Smooth muscle cell (in vitro differentiated cells): ENCODE data around the gene QSOX2. TPM values are rescaled to one million over a fixed set of nuclear protein-coding genes. Genes with fewer than 3 reads are reported as not detected.

Experiments
- DNase-seq: peaks from one replicate; lab custom pipeline; 2025; ENCODE audit not compliant: unreplicated experiment; lab: John Stamatoyannopoulos, UW
- H2AFZ ChIP-seq: fragments of 200-600 bp; sonication (generic); 2 replicates; pipeline ENCODE4 v1.6.0; 2016; ENCODE audit warnings: antibody characterized with exemption, low read depth, mild to moderate bottlenecking
- H3F3A ChIP-seq: fragments of 200-600 bp; sonication (generic); 2 replicates; pipeline ENCODE4 v1.6.0; 2017; ENCODE audit warnings: antibody characterized with exemption, low read depth
- H3K27ac ChIP-seq: fragments of 200-600 bp; sonication (generic); 2 replicates; pipeline ENCODE4 v1.5.1; 2016; ENCODE audit warnings: low read depth, mild to moderate bottlenecking
- H3K27me3 ChIP-seq: fragments of 200-600 bp; sonication (generic); 2 replicates; pipeline ENCODE4 v1.6.1; 2016; ENCODE audit warnings: low read depth, mild to moderate bottlenecking
- H3K36me3 ChIP-seq: fragments of 200-600 bp; sonication (generic); 2 replicates; pipeline ENCODE4 v1.5.1; 2016; ENCODE audit warnings: low read depth
- H3K4me1 ChIP-seq: fragments of 200-600 bp; sonication (generic); 2 replicates; pipeline ENCODE4 v1.5.1; 2016; ENCODE audit warnings: low read depth
- H3K4me2 ChIP-seq: fragments of 200-600 bp; sonication (generic); 2 replicates; pipeline ENCODE4 v1.6.0; 2016; ENCODE audit warnings: mild to moderate bottlenecking
- H3K4me3 ChIP-seq: fragments of 200-600 bp; sonication (generic); 2 replicates; pipeline ENCODE4 v1.5.1; 2016; ENCODE audit warnings: mild to moderate bottlenecking
- H3K79me2 ChIP-seq: fragments of 200-600 bp; sonication (generic); 2 replicates; pipeline ENCODE4 v1.6.0; 2016; ENCODE audit warnings: low read depth, mild to moderate bottlenecking
- H3K9ac ChIP-seq: fragments of 200-600 bp; sonication (generic); 2 replicates; pipeline ENCODE4 v1.6.0; 2016; ENCODE audit warnings: low read depth
- H3K9me3 ChIP-seq: fragments of 200-600 bp; sonication (generic); replicated peaks from 2 replicates; pipeline ENCODE4 v1.5.1; 2016; ENCODE audit warnings: low read depth
- H4K20me1 ChIP-seq: fragments of 200-600 bp; sonication (generic); 2 replicates; pipeline ENCODE4 v1.6.0; 2016; ENCODE audit warnings: low read depth
- CTCF ChIP-seq: fragments of 200-600 bp; sonication (generic); IDR thresholded peaks from 2 replicates; pipeline ENCODE4 v1.5.1; 2017; ENCODE audit warnings: borderline replicate concordance, mild to moderate bottlenecking, antibody characterized with exemption; ENCODE audit not compliant: insufficient read depth, poor library complexity, severe bottlenecking
- WGBS: methylation state at CpG from one replicate; pipeline ENCODE4 v1.1.7; 2016; ENCODE audit warnings: low lambda C conversion rate; 5-methylcytosine and 5-hydroxymethylcytosine counted together
- polyA plus RNA-seq: library from polyadenylated mRNA; unstranded; fragments of >200 nt; fragmentation: Nextera tagmentation; extraction: Ambion mirVana; gene quantifications from 2 replicates; pipeline ENCODE4 v1.2.1, GENCODE V29; 2016
- total RNA-seq: library from RNA; depleted of rRNA; stranded (reverse); fragments of >200 nt; gene quantifications from 2 replicates; pipeline ENCODE4 v1.2.3, GENCODE V29; 2014

QSOX2 gene
- total and polyA plus RNA-seq, 2 experiments from 2014 or later, result 1.9 to 8.7 TPM

GRCh38 chr9:136226680-136227407 lies 18.8 kb downstream of the QSOX2 start:
- Histone ChIP-seq H3K36me3 (no peaks in the 10 kb centered on the region), H4K20me1 (peaks cover 73% of the 10 kb centered on the region), H3K27me3 (no peaks in the 10 kb centered on the region), H3K27ac (no peak overlapping the region), H3K9me3 (no peaks in the 10 kb centered on the region), H3K9ac (no peak overlapping the region), H3K4me2 (no peak overlapping the region), H3F3A (no peaks in the 10 kb centered on the region), H2AFZ (no peak overlapping the region), H3K79me2 (no peaks in the 10 kb centered on the region), H3K4me3 (no peak overlapping the region), H3K4me1 (no peaks in the 10 kb centered on the region)
- 93% methylated on average over 30 of the region's 30 CpGs for WGBS
- no peak for TF ChIP-seq CTCF
- no peak for DNase-seq

- 79% methylated on average over 30 of the region's 30 CpGs for WGBS
- H2AFZ ChIP-seq, result no peak overlapping the region
- H3K27me3 ChIP-seq, result no peaks in the 10 kb centered on the region
- H3K9me3 ChIP-seq, result no peaks in the 10 kb centered on the region
- H3K79me2 ChIP-seq, result no peaks in the 10 kb centered on the region
- H3K27ac ChIP-seq, result no peak overlapping the region
- no peak for DNase-seq
- TF ChIP-seq CTCF, result peak; percentile 83
- no peak overlapping the region for H3K4me3 ChIP-seq
- H3K36me3 ChIP-seq, result no peaks in the 10 kb centered on the region
- no peaks in the 10 kb centered on the region for H3K4me1 ChIP-seq
- H3K4me2 ChIP-seq, result no peak overlapping the region
- H4K20me1 ChIP-seq, result peaks cover 78% of the 10 kb centered on the region
- H3K9ac ChIP-seq, result no peak overlapping the region
- H3F3A ChIP-seq, result no peaks in the 10 kb centered on the region
Observed at GRCh38 chr9:136225748-136226679, 19.6 kb downstream of the QSOX2 start.

- no peak overlapping the region for H2AFZ ChIP-seq
- no peak for TF ChIP-seq CTCF
- 92% methylated on average over 19 of the region's 19 CpGs for WGBS
- no peaks in the 10 kb centered on the region for H3K27me3 ChIP-seq
- H3K4me2 ChIP-seq, result no peak overlapping the region
- no peaks in the 10 kb centered on the region for H3K9me3 ChIP-seq
- no peaks in the 10 kb centered on the region for H3K79me2 ChIP-seq
- H3K9ac ChIP-seq, result no peak overlapping the region
- no peaks in the 10 kb centered on the region for H3F3A ChIP-seq
- no peak for DNase-seq
- H3K36me3 ChIP-seq, result no peaks in the 10 kb centered on the region
- H3K4me3 ChIP-seq, result no peak overlapping the region
- H3K4me1 ChIP-seq, result no peaks in the 10 kb centered on the region
- no peak overlapping the region for H3K27ac ChIP-seq
- peaks cover 79% of the 10 kb centered on the region for H4K20me1 ChIP-seq
Observed at GRCh38 chr9:136225366-136225747, 20.3 kb downstream of the QSOX2 start.
